GM18502 (cell line): ENCODE results near the gene HADH.
"Not testable (repeated sequence)": the region's sequence is repeated elsewhere in the genome, so short reads cannot be mapped to it uniquely, and the experiment has no call there.

Experiments used
- ATAC-seq: cut with Tn5 transposase; IDR thresholded peaks from one replicate; pipeline ENCODE4 v1.9.1; 2021; ENCODE audit warnings: mild to moderate bottlenecking; ENCODE audit not compliant: unreplicated experiment, poor library complexity

HADH gene

GRCh38 chr4:107993969-107994368 lies 4.3 kb downstream of the HADH start:
- peak; percentile 37 for ATAC-seq

DNA sequence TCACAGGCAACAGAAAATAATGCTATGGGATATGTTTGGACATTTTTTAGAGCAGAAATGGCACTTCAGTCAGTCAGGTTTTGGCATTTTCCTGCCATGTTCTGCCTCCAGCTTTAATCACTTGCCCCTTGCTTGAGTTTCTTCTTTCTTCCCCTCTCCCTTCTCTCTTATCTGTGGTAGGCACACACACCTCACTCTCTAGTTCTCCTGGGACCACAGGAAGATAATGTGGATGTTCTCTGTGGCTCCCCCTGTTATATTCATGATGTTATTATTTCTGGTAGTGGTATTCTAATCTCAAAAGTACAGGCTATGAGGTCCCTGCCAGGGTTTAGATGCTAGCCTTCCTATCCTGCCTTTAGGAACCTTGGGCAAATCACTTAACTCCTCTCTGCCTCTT lies 5.2 kb downstream of the HADH start:
- ATAC-seq = no peak

DNA sequence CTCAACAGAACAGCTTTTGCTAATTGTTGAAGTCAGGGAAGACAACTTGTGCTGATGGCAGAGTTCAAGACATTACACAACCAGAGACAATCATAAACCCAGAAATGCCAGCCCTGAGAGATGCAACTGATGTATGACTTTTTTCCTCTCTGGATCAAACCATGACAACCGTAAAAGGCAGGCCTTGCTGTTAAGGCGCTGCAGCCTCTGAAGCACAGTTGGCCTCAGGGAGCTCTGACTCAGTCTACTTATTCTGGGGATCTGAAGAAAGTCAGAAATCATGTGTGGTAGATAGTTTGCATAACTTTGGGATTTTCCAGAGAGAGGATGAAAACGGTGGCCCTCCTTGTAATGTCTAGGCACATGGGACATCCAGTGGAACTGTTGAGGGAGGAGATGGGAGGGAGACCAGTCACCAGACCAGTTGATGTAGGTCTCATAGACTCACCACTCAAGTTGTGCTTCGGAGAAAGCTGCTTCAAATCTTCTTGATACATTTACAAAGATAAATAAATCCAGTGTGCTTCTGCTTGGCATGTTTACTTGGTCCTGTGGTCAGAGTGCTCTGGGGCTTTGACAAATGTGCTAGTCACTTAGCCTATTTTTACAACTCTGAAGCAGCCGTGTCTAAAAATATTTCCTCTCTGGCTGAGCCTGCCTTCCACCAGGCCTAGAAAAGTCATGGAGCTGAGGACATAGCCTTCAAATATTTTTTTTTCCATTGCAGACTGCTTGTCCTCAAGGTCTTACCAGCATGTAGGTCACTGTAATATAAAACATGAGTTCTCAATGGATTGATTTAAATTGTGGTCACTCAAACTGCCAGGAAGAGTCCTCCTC lies 7.5 kb downstream of the HADH start:
- no peak for ATAC-seq

GRCh38 chr4:107997794-107998193 lies 8.1 kb downstream of the HADH start:
- no peak for ATAC-seq

- no peak for ATAC-seq
These were observed 10.3 kb downstream of the HADH start for GRCh38 chr4:107999932-108000539.

DNA sequence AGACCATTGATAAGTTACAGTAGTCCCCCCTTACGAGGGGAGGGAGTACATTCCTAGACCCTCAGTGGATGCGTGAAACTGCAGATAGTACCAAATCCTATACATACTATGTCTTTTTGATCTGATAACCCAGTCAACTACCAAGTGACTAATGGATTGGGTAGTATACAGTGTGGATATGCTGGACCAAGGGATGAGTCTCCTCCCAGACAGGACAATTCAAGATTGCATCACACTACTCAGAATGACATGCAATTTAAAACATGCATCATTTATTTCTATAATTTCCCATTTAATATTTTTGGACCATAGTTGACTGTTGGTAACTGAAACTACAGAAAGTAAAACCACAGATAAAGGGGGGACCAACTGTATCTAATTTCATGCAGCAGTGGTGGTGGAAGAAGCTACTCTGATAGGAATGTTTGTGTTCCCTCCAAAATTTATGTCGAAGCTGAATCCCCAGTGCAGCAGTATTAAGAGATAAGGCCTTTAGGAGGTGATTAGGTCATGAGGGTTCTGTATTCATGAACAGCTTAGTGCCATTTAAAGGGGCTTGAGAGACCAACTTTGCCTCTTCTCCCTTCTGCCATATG lies 11.9 kb downstream of the HADH start:
- no peak for ATAC-seq

DNA sequence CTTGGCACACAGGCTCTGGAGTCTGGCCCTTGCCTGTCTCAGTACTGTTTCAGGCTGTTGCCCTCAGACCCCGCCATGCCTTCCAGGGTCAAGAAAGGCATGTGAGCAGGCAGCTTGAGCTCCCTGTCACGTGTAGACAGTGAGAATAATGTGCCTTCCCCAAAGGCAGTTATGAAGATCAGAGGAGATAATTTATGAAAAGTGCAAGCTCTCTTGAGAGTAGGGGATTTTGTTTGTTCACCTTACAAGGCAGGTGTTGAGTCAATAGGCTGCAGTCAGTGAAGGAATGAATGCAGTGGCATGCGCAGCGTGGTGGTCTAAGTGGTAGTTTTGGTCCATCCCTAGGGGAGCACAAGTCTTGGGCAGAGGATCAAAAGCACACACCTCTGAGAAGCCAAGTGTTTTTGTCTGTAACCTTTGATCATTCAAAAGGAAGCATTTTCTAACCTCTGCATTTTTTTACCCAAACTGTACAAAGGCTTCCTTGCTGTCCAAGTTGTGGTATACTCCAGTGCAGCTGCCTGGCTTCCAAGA lies 14.4 kb downstream of the HADH start:
- ATAC-seq = no peak

DNA sequence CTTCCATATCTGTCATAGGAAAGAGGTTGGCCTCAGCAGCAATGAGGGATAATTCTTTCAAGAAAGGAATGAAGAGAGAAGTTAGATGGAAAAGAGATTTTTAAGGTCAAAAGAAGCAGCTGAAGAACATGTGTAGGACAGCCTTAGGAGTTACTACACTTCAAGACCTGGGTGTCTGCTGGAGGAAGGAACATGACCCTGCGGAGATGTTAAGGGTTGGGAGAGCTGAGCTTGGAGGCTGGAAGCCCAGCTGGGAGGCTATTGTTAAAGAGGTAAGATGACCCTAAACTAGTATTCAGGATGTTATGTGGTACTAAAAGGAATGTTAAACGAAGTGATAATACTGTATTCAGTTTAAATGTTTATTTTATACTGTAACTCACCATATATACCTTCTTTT lies 15.0 kb downstream of the HADH start:
- ATAC-seq = no peak

DNA sequence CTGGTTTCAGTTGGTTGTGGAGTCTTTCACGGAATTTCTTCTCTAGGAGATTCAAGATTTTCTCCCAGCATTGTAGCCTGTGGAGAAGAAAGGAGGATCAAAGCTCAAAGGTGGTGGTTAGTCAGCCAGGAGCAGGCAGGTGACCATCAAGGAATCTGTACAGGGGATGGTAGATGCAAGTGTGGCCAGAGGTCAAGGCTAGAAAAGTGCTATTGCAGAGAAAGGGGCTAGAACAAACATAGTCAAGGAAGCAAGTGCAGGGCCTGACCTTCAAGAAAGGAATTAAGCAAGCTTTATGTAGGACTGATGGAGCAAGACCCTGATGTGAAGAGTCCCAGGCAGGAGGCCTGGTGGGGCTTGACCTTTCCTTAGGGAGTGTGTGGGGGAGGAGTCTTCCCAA lies 16.1 kb downstream of the HADH start:
- ATAC-seq = no peak

DNA sequence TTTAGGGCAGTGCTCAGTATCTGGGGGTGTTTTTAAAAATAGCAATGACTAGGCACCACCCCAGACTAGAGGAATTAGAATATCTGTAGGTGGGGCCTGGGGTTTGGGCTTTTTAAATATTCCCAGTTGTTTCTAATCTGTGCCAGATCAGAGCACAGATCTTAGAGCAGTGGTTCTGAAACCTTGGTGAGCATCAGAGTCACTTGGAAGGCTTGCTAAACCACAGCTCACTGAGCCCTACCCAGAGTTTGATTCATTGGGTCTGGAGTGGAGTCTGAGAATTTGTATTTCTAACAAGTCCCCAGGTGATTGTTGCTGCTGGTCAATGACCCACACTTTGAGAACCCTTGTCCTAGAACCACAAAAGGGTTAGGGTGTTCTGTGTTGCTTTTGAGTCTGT lies 16.7 kb downstream of the HADH start:
- ATAC-seq = peak; percentile 40

DNA sequence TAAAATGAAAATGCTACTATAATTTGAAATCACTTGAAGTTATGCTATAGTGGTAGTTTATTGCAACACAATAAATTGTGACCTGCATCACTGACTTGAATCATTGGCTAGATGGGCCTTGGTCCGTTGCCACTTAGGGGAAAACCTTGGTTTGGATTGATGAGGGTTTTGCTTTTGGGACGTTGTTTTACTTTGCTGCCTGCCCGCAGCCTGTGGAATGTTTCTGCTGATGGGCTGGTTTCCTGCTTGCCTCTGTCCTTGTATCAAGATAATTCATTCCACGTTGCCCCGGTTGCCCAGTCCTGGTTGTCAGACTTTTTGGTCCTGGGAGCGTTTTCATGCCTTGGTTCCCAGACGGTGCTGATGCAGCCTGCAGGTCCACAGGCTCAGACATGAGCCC lies 18.3 kb downstream of the HADH start:
- no peak for ATAC-seq

- ATAC-seq = no peak
These were observed 19.0 kb downstream of the HADH start for GRCh38 chr4:108008721-108009120.

DNA sequence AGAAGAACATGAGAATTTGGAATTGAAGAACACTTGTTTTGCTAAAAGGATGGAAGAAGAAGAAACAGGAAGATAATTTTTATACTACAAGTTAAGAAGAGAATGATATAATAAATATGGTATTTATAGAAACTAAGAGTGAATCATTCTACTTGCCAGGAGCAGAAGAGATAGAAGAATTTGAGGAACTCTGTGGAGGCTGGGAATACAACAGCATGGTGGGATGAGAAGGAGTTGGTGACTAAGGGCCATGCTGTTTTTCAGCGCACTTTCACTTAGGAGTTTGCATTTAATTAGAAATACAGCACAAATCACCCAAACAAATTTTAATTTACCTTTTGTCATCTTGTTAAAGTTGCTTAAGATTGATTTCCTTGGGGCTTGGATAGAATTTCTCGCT lies 20.5 kb downstream of the HADH start:
- no peak for ATAC-seq

DNA sequence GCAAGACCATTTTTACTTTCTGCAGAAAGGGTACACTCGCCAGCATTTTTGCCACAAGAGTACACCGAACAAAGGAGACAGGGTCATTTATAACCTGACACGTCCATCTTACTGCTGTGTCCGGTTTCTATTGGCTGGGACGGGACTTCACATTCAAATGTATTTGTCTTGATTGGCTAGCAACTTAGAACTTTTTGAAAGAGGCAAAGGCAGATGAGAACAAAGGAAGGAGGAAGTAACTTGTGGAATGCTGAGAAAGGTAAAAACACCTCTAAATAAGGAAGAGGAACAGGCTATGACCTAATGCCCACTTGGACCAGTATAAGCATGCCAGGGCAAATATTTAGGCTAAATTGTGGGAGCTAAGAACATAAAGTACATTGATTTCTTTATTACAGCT lies 22.7 kb downstream of the HADH start:
- ATAC-seq = not testable (repeated sequence)

- ATAC-seq = no peak
These were observed 23.6 kb downstream of the HADH start for GRCh38 chr4:108013327-108013726.

GRCh38 chr4:108013955-108014354 lies 24.3 kb downstream of the HADH start:
- no peak for ATAC-seq

- ATAC-seq = peak; percentile 77
These were observed 28.6 kb downstream of the HADH start for GRCh38 chr4:108018040-108018883.

DNA sequence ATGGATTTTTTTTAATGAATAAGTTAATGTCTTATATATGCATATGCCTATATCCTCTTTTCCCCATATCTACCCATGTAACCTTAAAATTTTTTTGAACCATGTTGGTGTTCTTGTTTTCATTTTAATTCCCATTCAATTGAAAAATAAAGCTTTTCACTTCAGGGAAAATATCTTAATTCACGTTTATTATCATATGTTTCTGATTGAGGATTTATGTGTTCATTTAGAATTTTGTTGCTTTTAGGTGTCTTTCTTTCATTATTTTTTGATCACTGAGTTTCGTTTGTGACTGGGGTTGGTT lies 29.1 kb downstream of the HADH start:
- no peak for ATAC-seq

- ATAC-seq = no peak
These were observed 34.6 kb downstream of the HADH start for GRCh38 chr4:108024085-108024877.

DNA sequence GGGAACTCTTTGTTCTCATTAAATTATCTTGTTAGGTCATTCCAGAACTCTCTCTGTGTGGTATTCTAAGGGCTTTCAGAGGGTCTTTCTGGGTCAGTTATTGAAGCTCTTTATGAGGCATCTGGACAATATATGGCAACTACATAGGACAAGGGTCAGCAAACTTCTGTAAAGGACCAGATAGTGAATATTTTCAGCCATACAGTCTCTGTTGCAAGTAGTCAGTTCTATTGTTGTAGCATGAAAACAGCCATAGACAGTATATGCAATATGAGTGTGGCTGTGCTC lies 35.1 kb downstream of the HADH start:
- ATAC-seq = no peak
